GM10266 (cell line): ENCODE results near the gene RPS6KC1.
"Not testable (repeated sequence)": the region's sequence is repeated elsewhere in the genome, so short reads cannot be mapped to it uniquely, and the experiment has no call there.

ENCODE experiments used
- DNase-seq: peaks from one replicate; pipeline ENCODE4 v3.0.0; 2012; ENCODE audit errors: extremely low spot score
- CTCF ChIP-seq: IDR thresholded peaks from 2 replicates; pipeline ENCODE4 v1.5.1; 2012; ENCODE audit warnings: mild to moderate bottlenecking, low read depth; ENCODE audit not compliant: control insufficient read depth, insufficient read depth; ENCODE audit errors: missing control alignments

The RPS6KC1 gene

GRCh38 chr1:213183036-213183672 lies 132.1 kb downstream of the RPS6KC1 start:
- no peak for DNase-seq
- TF ChIP-seq CTCF = no peak

- TF ChIP-seq CTCF = no peak
- no peak for DNase-seq
These were observed 135.1 kb downstream of the RPS6KC1 start for GRCh38 chr1:213186168-213186567.

- DNase-seq = no peak
- TF ChIP-seq CTCF = no peak
These were observed 141.0 kb downstream of the RPS6KC1 start for GRCh38 chr1:213192026-213192425.

- no peak for TF ChIP-seq CTCF
- no peak for DNase-seq
These were observed 143.3 kb downstream of the RPS6KC1 start for GRCh38 chr1:213194383-213194782.

- DNase-seq = no peak
- no peak for TF ChIP-seq CTCF
These were observed 143.8 kb downstream of the RPS6KC1 start for GRCh38 chr1:213194855-213195254.

GRCh38 chr1:213196328-213197054 lies 145.4 kb downstream of the RPS6KC1 start:
- not testable (repeated sequence) for DNase-seq

- no peak for TF ChIP-seq CTCF
- DNase-seq = no peak
These were observed 149.6 kb downstream of the RPS6KC1 start for GRCh38 chr1:213200630-213201029.
